Measurements from ENCODE around the gene GAS7.
"Not testable (repeated sequence)": the region's sequence is repeated elsewhere in the genome, so short reads cannot be mapped to it uniquely, and the experiment has no call there.

The GAS7 gene

GRCh38 chr17:10033449-10033848 lies 165.0 kb downstream of the GAS7 start:
- H3K27ac ChIP-seq = no peak overlapping the region

GRCh38 chr17:10032118-10032852 lies 166.1 kb downstream of the GAS7 start:
- H3K27ac ChIP-seq = no peak overlapping the region
- DNase-seq (ENCODE audit: low read depth, low spot score) = no peak

More at GRCh38 chr17:10033449-10033848, 165.0 kb downstream of the GAS7 start:
- no peak for DNase-seq (ENCODE audit: low read depth, low spot score)

GRCh38 chr17:10031606-10032005 lies 166.8 kb downstream of the GAS7 start:
- no peak overlapping the region for H3K27ac ChIP-seq
- no peak for DNase-seq (ENCODE audit: low read depth, low spot score)

GRCh38 chr17:10031127-10031526 lies 167.3 kb downstream of the GAS7 start:
- no peak for DNase-seq (ENCODE audit: low read depth, low spot score)
- no peak overlapping the region for H3K27ac ChIP-seq

- H3K27ac ChIP-seq = no peak overlapping the region
- DNase-seq (ENCODE audit: low read depth, low spot score) = no peak
These were observed 169.3 kb downstream of the GAS7 start for GRCh38 chr17:10029129-10029528.

- no peak overlapping the region for H3K27ac ChIP-seq
- no peak for DNase-seq (ENCODE audit: low read depth, low spot score)
These were observed 172.2 kb downstream of the GAS7 start for GRCh38 chr17:10025976-10026901.

GRCh38 chr17:10025224-10025623 lies 173.2 kb downstream of the GAS7 start:
- no peak for DNase-seq (ENCODE audit: low read depth, low spot score)
- H3K27ac ChIP-seq = no peak overlapping the region

- no peak overlapping the region for H3K27ac ChIP-seq
These were observed 176.0 kb downstream of the GAS7 start for GRCh38 chr17:10022416-10022815.

GRCh38 chr17:10021272-10021984 lies 177.0 kb downstream of the GAS7 start:
- DNase-seq (ENCODE audit: low read depth, low spot score) = no peak

More at GRCh38 chr17:10022416-10022815, 176.0 kb downstream of the GAS7 start:
- DNase-seq (ENCODE audit: low read depth, low spot score) = no peak

GRCh38 chr17:10019941-10020451 lies 178.4 kb downstream of the GAS7 start:
- DNase-seq (ENCODE audit: low read depth, low spot score) = no peak
- H3K27ac ChIP-seq = no peak overlapping the region

More at GRCh38 chr17:10021272-10021984, 177.0 kb downstream of the GAS7 start:
- H3K27ac ChIP-seq = no peak overlapping the region

- H3K27ac ChIP-seq = no peak overlapping the region
- no peak for DNase-seq (ENCODE audit: low read depth, low spot score)
These were observed 179.9 kb downstream of the GAS7 start for GRCh38 chr17:10018461-10018891.

GRCh38 chr17:10016958-10017570 lies 181.3 kb downstream of the GAS7 start:
- DNase-seq (ENCODE audit: low read depth, low spot score); H3K27ac ChIP-seq: not testable (repeated sequence)

- DNase-seq (ENCODE audit: low read depth, low spot score) = no peak
- no peak overlapping the region for H3K27ac ChIP-seq
These were observed 184.9 kb downstream of the GAS7 start for GRCh38 chr17:10013365-10014112.

GRCh38 chr17:10010752-10011151 lies 187.7 kb downstream of the GAS7 start:
- H3K27ac ChIP-seq = no peak overlapping the region
- DNase-seq (ENCODE audit: low read depth, low spot score) = no peak

- DNase-seq (ENCODE audit: low read depth, low spot score) = no peak
- no peak overlapping the region for H3K27ac ChIP-seq
These were observed 194.7 kb downstream of the GAS7 start for GRCh38 chr17:10003705-10004104.

GRCh38 chr17:10002567-10003360 lies 195.6 kb downstream of the GAS7 start:
- not testable (repeated sequence) for DNase-seq (ENCODE audit: low read depth, low spot score); H3K27ac ChIP-seq

GRCh38 chr17:10001306-10001873 lies 197.0 kb downstream of the GAS7 start:
- H3K27ac ChIP-seq = no peak overlapping the region
- no peak for DNase-seq (ENCODE audit: low read depth, low spot score)
